GM12892 (cell line): ENCODE results near the gene FBXO8.

ENCODE experiments used
- POLR2A ChIP-seq: IDR thresholded peaks from 2 replicates; pipeline ENCODE4 v1.6.1; 2011; ENCODE audit warnings: low read depth, low read length, control low read depth
- POLR2AphosphoS5 ChIP-seq: IDR thresholded peaks from 2 replicates; pipeline ENCODE4 v1.6.1; 2011; ENCODE audit warnings: low read depth, low read length, control low read depth
- TAF1 ChIP-seq: IDR thresholded peaks from 2 replicates; pipeline ENCODE4 v1.6.1; 2011; ENCODE audit warnings: low read depth, mild to moderate bottlenecking, control low read depth, low read length, borderline replicate concordance

- TF ChIP-seq POLR2AphosphoS5 (no peak), POLR2A (no peak), TAF1 (no peak)
These were observed 29.5 kb upstream of the FBXO8 start for GRCh38 chr4:174312993-174313392.
